ENCODE data around the gene TRIM69.

GRCh38 chr15:44716983-44717602 lies 19.2 kb upstream of the TRIM69 start:
- no peak for TF ChIP-seq CTCF (IDR thresholded peaks at IDR 0.05)
- no peak for TF ChIP-seq POLR2A (IDR thresholded peaks at IDR 0.05)
